Nasal cavity respiratory epithelium epithelial cell of viscerocranial mucosa (primary cell): Measurements from ENCODE around the gene GP1BB. TPM values are rescaled to one million over a fixed set of nuclear protein-coding genes. Genes with fewer than 3 reads are reported as not detected.

Experiments
- total RNA-seq: library from RNA; depleted of rRNA; stranded (reverse); fragments of >200 nt; gene quantifications from 2 replicates; pipeline ENCODE4 v1.2.3, GENCODE V29; 2014

The GP1BB gene
- 0.68 and 1.9 TPM in 2 replicates for total RNA-seq

DNA sequence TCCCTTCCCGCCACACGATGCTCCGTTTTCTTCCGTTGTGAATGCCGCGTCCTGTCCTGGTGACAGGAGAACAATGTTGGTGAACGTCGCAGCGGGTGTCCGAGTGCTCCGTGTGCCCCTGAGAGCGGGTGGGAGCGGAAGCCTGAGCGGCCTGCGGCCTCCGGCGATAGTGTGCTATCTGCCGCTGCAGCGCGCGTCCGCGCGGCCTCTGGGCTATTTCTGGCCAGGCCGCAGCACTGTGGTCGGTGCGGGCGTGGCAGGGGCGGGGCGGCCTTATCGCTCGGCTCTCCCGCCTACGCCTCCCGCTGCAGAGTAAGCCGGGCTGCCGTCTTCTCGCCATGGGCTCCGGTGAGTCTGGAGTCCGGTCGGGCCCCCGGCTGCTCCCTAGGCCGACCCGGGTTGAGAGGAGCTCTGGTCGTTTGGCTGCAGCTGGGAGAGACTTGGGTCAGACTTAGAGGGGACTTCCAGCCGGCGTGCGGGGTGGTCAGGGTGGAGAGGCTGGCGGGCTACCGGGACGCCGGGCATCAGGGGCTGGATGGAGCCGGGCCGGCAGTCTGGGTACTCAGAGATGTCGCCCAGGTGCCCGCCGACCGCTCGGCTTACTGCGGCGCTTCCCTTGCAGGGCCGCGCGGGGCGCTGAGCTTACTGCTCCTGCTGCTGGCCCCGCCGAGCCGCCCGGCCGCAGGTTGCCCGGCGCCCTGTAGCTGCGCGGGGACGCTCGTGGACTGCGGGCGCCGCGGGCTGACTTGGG lies at the start of gene GP1BB:
TSS of gene GP1BB (plus strand) at position 308 of the 751 bp plus-strand sequence. CDS start at position 339, 31 bp downstream.

DNA sequence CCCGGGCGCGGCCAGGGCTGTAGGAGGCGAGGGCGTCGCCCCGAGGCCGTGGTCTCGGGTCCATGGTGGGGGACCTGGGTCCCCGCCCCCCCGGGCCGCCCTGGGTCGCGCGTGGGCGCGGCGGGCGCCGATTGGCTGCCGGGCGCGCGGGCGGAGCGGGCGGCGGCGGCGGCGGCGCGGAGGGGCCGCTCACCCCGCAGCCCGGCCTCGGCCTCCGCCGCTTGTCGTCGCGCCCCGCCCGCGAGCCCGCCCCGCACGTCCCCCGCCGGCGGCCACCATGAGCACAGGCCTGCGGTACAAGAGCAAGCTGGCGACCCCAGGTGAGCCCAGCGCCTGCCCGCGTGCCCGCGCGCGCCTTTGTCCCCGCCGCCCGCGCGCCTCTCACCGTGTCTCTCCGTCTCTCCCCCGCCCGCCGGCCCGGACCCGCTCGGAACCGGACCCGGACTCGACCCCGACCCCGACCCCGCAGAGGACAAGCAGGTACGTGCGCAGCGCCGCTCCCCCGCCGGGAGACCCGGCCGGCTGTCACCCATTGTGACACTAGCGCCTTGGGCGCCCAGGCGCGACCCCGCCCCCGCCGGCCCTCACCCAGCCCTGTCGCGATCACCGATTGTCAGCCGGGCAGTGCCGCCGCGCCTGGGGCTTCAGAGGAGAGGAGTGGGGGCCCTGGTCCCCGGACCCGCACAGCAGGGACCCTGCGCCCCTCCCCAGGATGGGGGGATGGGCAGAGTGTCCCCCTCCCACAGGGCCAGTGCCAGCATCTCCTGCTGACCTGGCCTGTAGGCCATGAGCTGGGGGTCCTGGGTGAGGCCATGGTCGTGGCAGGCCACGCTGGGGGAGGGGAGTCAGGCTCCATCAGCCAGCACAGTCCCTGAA lies 8.8 kb upstream of the GP1BB start, which contains the start of gene SEPTIN5:
TSS of gene SEPTIN5 (plus strand) at position 192 of the 876 bp plus-strand sequence. CDS start at position 278, 86 bp downstream.

DNA sequence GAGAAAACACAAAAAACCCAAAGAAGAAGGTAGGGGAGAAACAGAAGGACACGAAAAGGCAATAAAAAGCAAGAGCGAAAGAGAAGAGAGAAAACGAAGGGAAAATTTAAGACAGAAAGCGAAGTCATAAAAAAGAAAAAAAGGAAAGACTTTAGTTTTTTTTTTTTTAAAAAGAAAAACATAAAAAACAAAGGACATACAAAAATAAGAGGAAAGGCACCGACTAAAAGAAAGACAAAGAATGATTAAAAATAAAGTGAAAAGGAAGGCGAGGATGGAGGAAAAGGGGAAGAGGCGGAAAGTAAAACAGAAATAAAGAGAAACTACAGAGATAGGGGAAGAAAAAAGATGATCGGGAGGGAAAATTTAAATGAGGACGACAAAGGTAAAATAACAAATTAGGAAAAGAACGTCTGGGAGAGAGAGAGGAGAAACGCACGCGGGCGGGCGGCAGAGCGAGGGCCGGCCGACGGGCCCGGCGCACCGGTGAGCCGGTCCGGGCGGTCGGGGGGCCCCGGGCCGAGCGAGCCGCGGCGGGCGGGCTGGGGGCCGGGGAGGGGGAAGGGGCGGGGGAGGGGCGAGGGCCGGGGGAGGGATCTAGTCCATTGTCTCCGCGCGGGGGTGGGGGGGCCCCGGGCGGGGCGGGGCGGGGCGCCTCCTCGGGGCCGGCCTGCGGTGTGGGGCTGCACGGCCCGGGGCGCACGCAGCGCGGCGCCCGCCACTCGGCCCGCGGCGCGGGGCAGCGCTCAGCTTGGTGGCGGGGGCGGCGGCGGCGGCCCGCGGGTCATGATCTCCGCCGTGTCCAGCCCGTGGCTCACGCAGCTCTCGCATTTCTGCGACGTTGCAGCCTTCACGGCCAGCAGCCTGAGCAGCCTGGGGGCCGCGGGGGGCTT lies 37.0 kb downstream of the GP1BB start, which contains the start of gene TBX1:
TSS of gene TBX1 (plus strand) at position 721 of the 893 bp plus-strand sequence. CDS start at position 787, 66 bp downstream.

Other genes starting within 250 kb of the GP1BB start
- 62.5 and 76.9 TPM in 2 replicates for gene UFD1, start 244.3 kb upstream of the GP1BB start, total RNA-seq
- 0.21 and 0.68 TPM in 2 replicates for gene CDC45, start 243.6 kb upstream of the GP1BB start, total RNA-seq
- gene CLDN5, start 199.1 kb upstream of the GP1BB start, total RNA-seq, result 1.0 TPM in 1 of 2 replicates, not detected in the other
- 4.4 and 22.6 TPM in 2 replicates for gene SEPTIN5, start 9.0 kb upstream of the GP1BB start, total RNA-seq
- gene TBX1, start 37.2 kb downstream of the GP1BB start, total RNA-seq, result 7.9 and 9.8 TPM in 2 replicates
- gene GNB1L, start 131.3 kb downstream of the GP1BB start, total RNA-seq, result 5.1 and 9.9 TPM in 2 replicates
- 22.2 and 28.7 TPM in 2 replicates for gene RTL10, start 131.3 kb downstream of the GP1BB start, total RNA-seq
- 174 and 239 TPM in 2 replicates for gene COMT, start 218.2 kb downstream of the GP1BB start, total RNA-seq
- 11.3 and 11.7 TPM in 2 replicates for gene TXNRD2, start 218.3 kb downstream of the GP1BB start, total RNA-seq